Glutamatergic neuron (in vitro differentiated cells): ENCODE data around the gene L3MBTL1. TPM values are rescaled to one million over a fixed set of nuclear protein-coding genes. Genes with fewer than 3 reads are reported as not detected.

Experiments
- DNase-seq: peaks from one replicate; pipeline ENCODE4 v3.0.0; 2022
- H3K27ac Mint-ChIP-seq: one replicate; pipeline ENCODE4 v1.8.0; 2020; ENCODE audit warnings: mild to moderate bottlenecking, mixed read lengths, inconsistent platforms; ENCODE audit not compliant: unreplicated experiment
- H3K27me3 Mint-ChIP-seq: one replicate; pipeline ENCODE4 v1.8.0; 2020; ENCODE audit warnings: mild to moderate bottlenecking, moderate library complexity, mixed read lengths, inconsistent platforms; ENCODE audit not compliant: unreplicated experiment
- H3K36me3 Mint-ChIP-seq: one replicate; pipeline ENCODE4 v1.8.0; 2020; ENCODE audit warnings: mild to moderate bottlenecking, mixed read lengths, inconsistent platforms; ENCODE audit not compliant: unreplicated experiment
- H3K4me1 Mint-ChIP-seq: one replicate; pipeline ENCODE4 v1.8.0; 2020; ENCODE audit warnings: mild to moderate bottlenecking, low read depth, mixed read lengths, inconsistent platforms; ENCODE audit not compliant: unreplicated experiment
- H3K4me3 Mint-ChIP-seq: one replicate; pipeline ENCODE4 v1.8.0; 2020; ENCODE audit warnings: mild to moderate bottlenecking, mixed read lengths, inconsistent platforms; ENCODE audit not compliant: unreplicated experiment
- H3K9me3 Mint-ChIP-seq: one replicate; pipeline ENCODE4 v1.8.0; 2020; ENCODE audit warnings: mild to moderate bottlenecking, moderate library complexity, mixed read lengths, inconsistent platforms; ENCODE audit not compliant: unreplicated experiment
- CTCF ChIP-seq: fragments of 200-600 bp; sonication (generic); IDR thresholded peaks from one replicate; pipeline ENCODE4 v1.5.0; 2021; ENCODE audit not compliant: partially characterized antibody, unreplicated experiment
- total RNA-seq: library from RNA; stranded (reverse); fragmentation: NEBNext Ultra II Directional; extraction: Animal tissue kit (Norgen Biotek cat#: 25700); gene quantifications from one replicate; pipeline ENCODE4 v1.2.1, GENCODE V29; 2021; ENCODE audit not compliant: unreplicated experiment

L3MBTL1 gene
- total RNA-seq, 1 donor from 2014 or later = 19.9 TPM

- Mint-ChIP-seq H3K27me3 (no peaks in the 10 kb centered on the region), H3K36me3 (no peaks in the 10 kb centered on the region), H3K4me3 (peak within 1 kb of the TSS; percentile 96), H3K27ac (peak within 1 kb of the TSS; percentile 96), H3K4me1 (peaks cover 6% of the 10 kb centered on the region), H3K9me3 (no peaks in the 10 kb centered on the region)
- DNase-seq = peak; percentile 89
- TF ChIP-seq CTCF = no peak
Observed at GRCh38 chr20:43590392-43591303, 83.2 kb downstream of the L3MBTL1 start, which contains the start of gene IFT52. TSS of gene IFT52 (plus strand) at chr20:43590937. CDS start at chr20:43594699, 3,762 bp downstream.

Other genes with a start within 250 kb of the L3MBTL1 start
- 161 TPM for gene SRSF6, start 49.8 kb upstream of the L3MBTL1 start, total RNA-seq
- 0.56 TPM for gene SGK2, start 51.3 kb downstream of the L3MBTL1 start, total RNA-seq
- gene IFT52, start 83.2 kb downstream of the L3MBTL1 start, total RNA-seq = 40.3 TPM
- gene MYBL2, start 159.4 kb downstream of the L3MBTL1 start, total RNA-seq = 19.0 TPM
- gene GTSF1L, start 219.3 kb downstream of the L3MBTL1 start, total RNA-seq = not detected